IMR-90 (cell line): ENCODE measurements around the gene NLRP14. TPM values are rescaled to one million over a fixed set of nuclear protein-coding genes. Genes with fewer than 3 reads are reported as not detected.

Experiments
- ATAC-seq: fragments of 200-7000 bp; cut with Tn5 transposase; 2 replicates; pipeline ENCODE4 v1.9.1; 2020; ENCODE audit warnings: low read depth, mild to moderate bottlenecking, moderate library complexity
- BruUV-seq: library from RNA; stranded (reverse); fragments of 400-500 nt; replicated peaks from 2 replicates; lab custom pipeline; 2021; lab: Mats Ljungman, UMichigan
- CTCF ChIA-PET: fragments of 300-600 bp; formaldehyde crosslinking; extraction: SDS; loops from one replicate; lab custom pipeline; 2021; ENCODE audit warnings: antibody characterized with exemption; lab: Yijun Ruan, JAX
- POLR2A ChIA-PET: fragments of 300-600 bp; sonication (Branson Sonifier 250); formaldehyde crosslinking; loops from one replicate; lab custom pipeline; 2022; ENCODE audit warnings: antibody characterized with exemption; ENCODE audit not compliant: unreplicated experiment; lab: Charles Lee
- DNase-seq: peaks from one replicate; pipeline ENCODE4 v3.0.0; 2013
- H2AFZ ChIP-seq: replicated peaks from 2 replicates; pipeline ENCODE3; 2013; ENCODE audit warnings: low read length, mild to moderate bottlenecking; ENCODE audit not compliant: poor library complexity
- H2AK5ac ChIP-seq: 2 replicates; pipeline ENCODE4 v1.6.1; 2013; ENCODE audit warnings: low read depth, low read length, inconsistent platforms
- H2AK9ac ChIP-seq: replicated peaks from 2 replicates; pipeline ENCODE3; 2013; ENCODE audit warnings: mild to moderate bottlenecking, low read depth, low read length, moderate library complexity; ENCODE audit not compliant: poor library complexity
- H2BK120ac ChIP-seq: 2 replicates; pipeline ENCODE4 v1.6.1; 2013; ENCODE audit warnings: low read depth, low read length, inconsistent platforms
- H2BK15ac ChIP-seq: 3 replicates; pipeline ENCODE4 v1.6.1; 2013; ENCODE audit warnings: low read depth, low read length, inconsistent platforms
- H2BK20ac ChIP-seq: 2 replicates; pipeline ENCODE4 v1.6.1; 2013; ENCODE audit warnings: low read depth, mild to moderate bottlenecking, inconsistent platforms, low read length, moderate library complexity
- H2BK5ac ChIP-seq: 2 replicates; pipeline ENCODE4 v1.6.1; 2013; ENCODE audit warnings: mild to moderate bottlenecking, low read depth, low read length, inconsistent platforms; ENCODE audit not compliant: poor library complexity, severe bottlenecking
- H3K14ac ChIP-seq: replicated peaks from 2 replicates; pipeline ENCODE4 v1.6.1; 2013; ENCODE audit warnings: low read depth, low read length, inconsistent platforms
- H3K18ac ChIP-seq: 2 replicates; pipeline ENCODE4 v1.6.1; 2013; ENCODE audit warnings: low read depth, low read length, control low read depth
- H3K23ac ChIP-seq: 2 replicates; pipeline ENCODE4 v1.6.1; 2013; ENCODE audit warnings: low read depth, low read length, inconsistent platforms
- H3K27ac ChIP-seq: 2 replicates; pipeline ENCODE4 v1.5.1; 2013; ENCODE audit warnings: mild to moderate bottlenecking, control low read depth, low read length; ENCODE audit not compliant: insufficient read depth
- H3K27me3 ChIP-seq: 2 replicates; pipeline ENCODE4 v1.6.1; 2013; ENCODE audit warnings: low read length; ENCODE audit not compliant: control insufficient read depth, insufficient read depth
- H3K36me3 ChIP-seq: 2 replicates; pipeline ENCODE4 v1.6.1; 2013; ENCODE audit warnings: low read length, mixed read lengths; ENCODE audit not compliant: control insufficient read depth, insufficient read depth
- H3K4ac ChIP-seq: 2 replicates; pipeline ENCODE4 v1.6.1; 2013; ENCODE audit warnings: low read depth, low read length, inconsistent platforms
- H3K4me1 ChIP-seq: 2 replicates; pipeline ENCODE4 v1.6.1; 2013; ENCODE audit warnings: low read length, mixed read lengths; ENCODE audit not compliant: control insufficient read depth, insufficient read depth
- H3K4me2 ChIP-seq: 2 replicates; pipeline ENCODE4 v1.6.1; 2013; ENCODE audit warnings: low read depth, mild to moderate bottlenecking, control low read depth, low read length, moderate library complexity
- H3K4me3 ChIP-seq: 2 replicates; pipeline ENCODE4 v1.5.1; 2013; ENCODE audit warnings: low read depth, mild to moderate bottlenecking, control low read depth, low read length, moderate library complexity; ENCODE audit not compliant: insufficient read depth
- H3K56ac ChIP-seq: 2 replicates; pipeline ENCODE4 v1.6.1; 2013; ENCODE audit warnings: low read length, inconsistent platforms; ENCODE audit not compliant: insufficient read depth; ENCODE audit errors: extremely low read depth
- H3K79me1 ChIP-seq, 2 experiments: 2 replicates each; pipeline ENCODE4 v1.6.1; 2013; ENCODE audit warnings: low read length in 2 of 2, inconsistent platforms in 1 of 2, low read depth in 1 of 2
- H3K9ac ChIP-seq: 2 replicates; pipeline ENCODE4 v1.6.1; 2013; ENCODE audit warnings: low read depth, low read length, control low read depth
- H3K9me1 ChIP-seq: 2 replicates; pipeline ENCODE4 v1.6.1; 2013; ENCODE audit warnings: low read length, inconsistent platforms; ENCODE audit not compliant: insufficient read depth
- H3K9me3 ChIP-seq: 2 replicates; pipeline ENCODE4 v1.6.1; 2013; ENCODE audit warnings: low read length; ENCODE audit not compliant: control insufficient read depth, insufficient read depth
- H4K20me1 ChIP-seq: 2 replicates; pipeline ENCODE4 v1.6.1; 2013; ENCODE audit warnings: low read length, inconsistent platforms; ENCODE audit not compliant: insufficient read depth
- H4K5ac ChIP-seq: 2 replicates; pipeline ENCODE4 v1.6.1; 2013; ENCODE audit warnings: mild to moderate bottlenecking, low read depth, low read length, control low read depth
- H4K8ac ChIP-seq, 2 experiments: 2 replicates each; pipeline ENCODE4 v1.6.1; 2013; ENCODE audit warnings: low read depth in 2 of 2, low read length in 2 of 2, control low read depth in 1 of 2, inconsistent platforms in 1 of 2
- H4K91ac ChIP-seq: 2 replicates; pipeline ENCODE4 v1.6.1; 2013; ENCODE audit warnings: low read depth, low read length, inconsistent platforms; ENCODE audit not compliant: insufficient read depth
- BHLHE40 ChIP-seq: fragments of 150-350 bp; IDR thresholded peaks from 2 replicates; pipeline ENCODE4 v1.6.1; 2016; ENCODE audit warnings: mild to moderate bottlenecking, low read depth, low read length
- CEBPB ChIP-seq: IDR thresholded peaks from 2 replicates; pipeline ENCODE4 v1.6.1; 2012; ENCODE audit warnings: low read depth, low read length, improper control_type of control experiment
- CHD1 ChIP-seq: IDR thresholded peaks from 2 replicates; pipeline ENCODE4 v1.6.1; 2012; ENCODE audit warnings: low read depth, low read length, improper control_type of control experiment
- ELK1 ChIP-seq: fragments of 150-350 bp; IDR thresholded peaks from 2 replicates; pipeline ENCODE4 v1.6.1; 2016; ENCODE audit warnings: low read depth, mild to moderate bottlenecking, low read length, moderate library complexity, borderline replicate concordance
- FOS ChIP-seq: fragments of 150-350 bp; IDR thresholded peaks from 2 replicates; pipeline ENCODE4 v1.6.1; 2016; ENCODE audit warnings: low read depth, low read length
- MAFK ChIP-seq: IDR thresholded peaks from 2 replicates; pipeline ENCODE4 v1.6.1; 2012; ENCODE audit warnings: low read depth, low read length, improper control_type of control experiment
- MAZ ChIP-seq: IDR thresholded peaks from 2 replicates; pipeline ENCODE4 v1.6.1; 2012; ENCODE audit warnings: low read depth, mild to moderate bottlenecking, low read length, improper control_type of control experiment, moderate library complexity, borderline replicate concordance
- MXI1 ChIP-seq: IDR thresholded peaks from 2 replicates; pipeline ENCODE4 v1.6.1; 2012; ENCODE audit warnings: low read depth, mild to moderate bottlenecking, low read length, moderate library complexity, borderline replicate concordance
- NFE2L2 ChIP-seq: fragments of 150-350 bp; IDR thresholded peaks from 2 replicates; pipeline ENCODE4 v1.6.1; 2016; ENCODE audit warnings: low read depth, mild to moderate bottlenecking, low read length
- RAD21 ChIP-seq: IDR thresholded peaks from 2 replicates; pipeline ENCODE4 v1.6.1; 2012; ENCODE audit warnings: low read length, improper control_type of control experiment
- RCOR1 ChIP-seq: IDR thresholded peaks from 2 replicates; pipeline ENCODE4 v1.6.1; 2012; ENCODE audit warnings: mild to moderate bottlenecking, low read length, improper control_type of control experiment; ENCODE audit not compliant: insufficient replicate concordance
- RFX5 ChIP-seq: IDR thresholded peaks from 2 replicates; pipeline ENCODE4 v1.8.0; 2012; ENCODE audit warnings: low read depth, mild to moderate bottlenecking, low read length, moderate library complexity
- SMC3 ChIP-seq: fragments of 150-350 bp; IDR thresholded peaks from 2 replicates; pipeline ENCODE4 v1.6.1; 2016; ENCODE audit warnings: low read depth, mild to moderate bottlenecking, antibody characterized with exemption, low read length, moderate library complexity
- WGBS, 2 experiments: methylation state at CpG; one replicate each; pipeline versions ENCODE4 v1.1.5 to v1.1.7; 2013; ENCODE audit warnings: missing lambda C conversion rate in 2 of 2; ENCODE audit not compliant: insufficient read length in 1 of 2; ENCODE audit errors: extremely low coverage in 2 of 2; 5-methylcytosine and 5-hydroxymethylcytosine counted together
- dilution Hi-C: fragments of 300-500 bp; cut with HindIII; formaldehyde crosslinking; loops from one replicate; pipeline ENCODE4 v1.14.3; 2018; ENCODE audit warnings: low sequenced_read_pairs; ENCODE audit not compliant: unreplicated experiment
- in situ Hi-C: fragments of 300-500 bp; cut with MboI; formaldehyde crosslinking; loops from 3 replicates; pipeline ENCODE4 v1.14.3; 2019; ENCODE audit warnings: low sequenced_read_pairs, inconsistent platforms, mixed read lengths
- intact Hi-C: fragments of 100-400 bp; cut with micrococcal nuclease; formaldehyde crosslinking; loops from 2 replicates; pipeline ENCODE4 v1.10.0; 2022
- polyA plus RNA-seq, 3 experiments: library from polyadenylated mRNA; depleted of rRNA; stranded (reverse); fragments of >200 nt; gene quantifications; 2 replicates each; pipeline ENCODE4 v1.2.3, GENCODE V29; 2012; ENCODE audit warnings: low replicate concordance in 1 of 3
- total RNA-seq: library from RNA; depleted of rRNA; stranded (reverse); fragments of >200 nt; gene quantifications from 2 replicates; pipeline ENCODE4 v1.2.3, GENCODE V29; 2012
- TF ChIP-seq, protein P1 (sequence below): conservative IDR thresholded peaks from 2 replicates; pipeline ENCODE4 v1.5.1; 2012; ENCODE audit warnings: mild to moderate bottlenecking, low read depth, low read length, improper control_type of control experiment

The NLRP14 gene
- total and polyA plus RNA-seq, 2 of the 4 experiments (the other 2 are of a cell fraction) = under 0.01 TPM; not detected in 1

GRCh38 chr11:7089328-7090251 is 69.3 kb downstream of the NLRP14 start:
- H2AFZ ChIP-seq = no peak overlapping the region
- H3K56ac ChIP-seq = no peak overlapping the region
- no TSS peak for BruUV-seq
- H3K9ac ChIP-seq = no peak overlapping the region
- ATAC-seq (no peak), DNase-seq (no peak)
- H4K20me1 ChIP-seq = no peaks in the 10 kb centered on the region
- dilution Hi-C loops = no loop called here
- H2BK120ac ChIP-seq = no peak overlapping the region
- 85% methylated on average over 69 of the region's 111 CpGs; no CpG with 5 or more reads in 1 of the 2 experiments for WGBS, 2 experiments
- H3K23ac ChIP-seq = no peak overlapping the region
- no peaks in the 10 kb centered on the region for H3K79me1 ChIP-seq
- H3K14ac ChIP-seq = no peak overlapping the region
- H4K91ac ChIP-seq = no peak overlapping the region
- no peak overlapping the region for H3K4me3 ChIP-seq
- no peaks in the 10 kb centered on the region; the same call in 1 of the 2 replicates for H3K9me3 ChIP-seq
- H3K36me3 ChIP-seq = no peaks in the 10 kb centered on the region
- H2BK5ac ChIP-seq = no peak overlapping the region
- no peak overlapping the region for H3K4me2 ChIP-seq
- no peak overlapping the region for H3K4ac ChIP-seq
- no peak overlapping the region for H2BK15ac ChIP-seq
- H3K9me1 ChIP-seq = no peaks in the 10 kb centered on the region
- in situ Hi-C loops = no loop called here
- intact Hi-C loops = loop anchor here (10.0 kb wide), 1 partner anchor 275 kb away; no protein-coding TSS in a partner anchor
- no peak overlapping the region for H2AK5ac ChIP-seq
- CTCF ChIA-PET = no interaction called here
- H4K8ac ChIP-seq = no peak overlapping the region
- POLR2A ChIA-PET = no interaction called here
- no peak overlapping the region for H2BK20ac ChIP-seq
- H4K5ac ChIP-seq = no peak overlapping the region
- peaks cover 2% of the 10 kb centered on the region; the same call in 1 of the 2 replicates for H3K27me3 ChIP-seq
- no peaks in the 10 kb centered on the region for H3K4me1 ChIP-seq
- no peak overlapping the region for H3K27ac ChIP-seq
- H3K18ac ChIP-seq = no peak overlapping the region
- no peak overlapping the region for H2AK9ac ChIP-seq
- TF ChIP-seq MAFK = no peak
- TF ChIP-seq CHD1 = no peak
- no peak for TF ChIP-seq RAD21
- TF ChIP-seq ELK1 = no peak
- TF ChIP-seq FOS = no peak
- TF ChIP-seq MAZ = no peak
- TF ChIP-seq, protein P1, sequence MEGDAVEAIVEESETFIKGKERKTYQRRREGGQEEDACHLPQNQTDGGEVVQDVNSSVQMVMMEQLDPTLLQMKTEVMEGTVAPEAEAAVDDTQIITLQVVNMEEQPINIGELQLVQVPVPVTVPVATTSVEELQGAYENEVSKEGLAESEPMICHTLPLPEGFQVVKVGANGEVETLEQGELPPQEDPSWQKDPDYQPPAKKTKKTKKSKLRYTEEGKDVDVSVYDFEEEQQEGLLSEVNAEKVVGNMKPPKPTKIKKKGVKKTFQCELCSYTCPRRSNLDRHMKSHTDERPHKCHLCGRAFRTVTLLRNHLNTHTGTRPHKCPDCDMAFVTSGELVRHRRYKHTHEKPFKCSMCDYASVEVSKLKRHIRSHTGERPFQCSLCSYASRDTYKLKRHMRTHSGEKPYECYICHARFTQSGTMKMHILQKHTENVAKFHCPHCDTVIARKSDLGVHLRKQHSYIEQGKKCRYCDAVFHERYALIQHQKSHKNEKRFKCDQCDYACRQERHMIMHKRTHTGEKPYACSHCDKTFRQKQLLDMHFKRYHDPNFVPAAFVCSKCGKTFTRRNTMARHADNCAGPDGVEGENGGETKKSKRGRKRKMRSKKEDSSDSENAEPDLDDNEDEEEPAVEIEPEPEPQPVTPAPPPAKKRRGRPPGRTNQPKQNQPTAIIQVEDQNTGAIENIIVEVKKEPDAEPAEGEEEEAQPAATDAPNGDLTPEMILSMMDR = no peak
- TF ChIP-seq SMC3 = no peak
- TF ChIP-seq RFX5 = no peak
- no peak for TF ChIP-seq RCOR1
- TF ChIP-seq MXI1 = no peak
- TF ChIP-seq BHLHE40 = no peak
- TF ChIP-seq CEBPB = no peak
- no peak for TF ChIP-seq NFE2L2
